Measurements from ENCODE around the gene CHST3. TPM values are rescaled to one million over a fixed set of nuclear protein-coding genes. Genes with fewer than 3 reads are reported as not detected.

CHST3 gene
- total and polyA plus RNA-seq, 8 donors, result 1.5 to 26.8 (median 10.8) TPM

GRCh38 chr10:72009425-72010081, 45.4 kb downstream of the CHST3 start:
- peak; percentile 54 to 91 for DNase-seq
- Histone ChIP-seq H3K36me3 (peaks cover 27 to 43% (median 37%) of the 10 kb centered on the region in 4 donors), H3K27me3 (no peaks in the 10 kb centered on the region), H3K4me1 (peaks cover 22 to 77% (median 41%) of the 10 kb centered on the region in 4 donors), H3K27ac (peak overlapping the region; percentile 21 to 92 (median 85)), H3K4me3 (no peak overlapping the region), H3K9me3 (no peaks in the 10 kb centered on the region)
- no peak for TF ChIP-seq CTCF (IDR thresholded peaks at IDR 0.05)
- peak; percentile 45 to 66 (median 60) for TF ChIP-seq POLR2AphosphoS5 (IDR thresholded peaks at IDR 0.05)
- no peak for TF ChIP-seq POLR2A (IDR thresholded peaks at IDR 0.05)
- peak; percentile 77 for TF ChIP-seq EP300 (IDR thresholded peaks at IDR 0.05)
- WGBS, 5 donors, result 46 to 64% (median 48%) methylated on average over 10 to 12 of the region's 12 CpGs
- intact Hi-C loops (cut with DNase I; ENCODE audit: low total_unique reads), result no loop called here

DNA sequence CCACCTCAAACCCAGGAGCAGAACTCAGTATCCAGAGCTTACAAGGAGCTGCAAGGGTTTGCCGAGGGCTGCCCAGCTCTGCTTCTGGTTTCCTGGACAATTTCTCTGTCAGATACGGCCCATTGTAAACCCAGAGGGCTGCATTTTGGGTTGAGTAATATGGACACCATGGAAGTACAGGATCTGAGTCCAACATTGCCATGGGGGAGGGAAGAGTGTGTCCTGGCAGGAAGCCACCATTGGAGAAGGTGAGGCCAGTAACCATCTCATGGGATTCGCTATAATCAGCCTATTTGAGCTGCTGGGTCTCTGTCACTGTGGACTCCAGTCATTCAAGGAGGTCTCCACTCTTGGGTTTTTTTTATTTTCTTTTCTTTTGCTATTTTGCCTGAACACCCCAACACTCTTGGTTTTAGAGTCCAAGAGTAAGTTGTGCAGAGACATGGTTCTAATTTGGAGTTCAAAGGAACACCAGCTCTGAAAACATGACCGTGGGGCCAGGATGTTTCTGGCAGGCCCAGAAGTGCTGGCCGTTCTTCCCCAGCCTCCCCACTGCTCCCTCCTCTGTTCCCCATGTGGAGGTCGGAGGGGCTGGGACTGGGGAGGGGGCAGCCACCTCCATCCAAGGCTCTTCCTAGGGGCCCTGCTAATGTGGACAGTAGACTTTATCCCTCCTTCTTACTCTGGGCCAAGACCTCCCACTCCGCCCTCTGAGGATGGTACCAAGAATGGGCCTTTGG, 46.2 kb downstream of the CHST3 start:
- Histone ChIP-seq H3K36me3 (peaks cover 27 to 42% (median 34%) of the 10 kb centered on the region in 4 donors), H3K4me3 (no peak overlapping the region), H3K27ac (peak overlapping the region; percentile 21 to 92 (median 85)), H3K9me3 (no peaks in the 10 kb centered on the region), H3K27me3 (no peaks in the 10 kb centered on the region), H3K4me1 (peaks cover 22 to 84% (median 44%) of the 10 kb centered on the region in 4 donors)
- no peak for TF ChIP-seq EP300 (IDR thresholded peaks at IDR 0.05)
- TF ChIP-seq POLR2AphosphoS5 (IDR thresholded peaks at IDR 0.05), result no peak
- TF ChIP-seq POLR2A (IDR thresholded peaks at IDR 0.05), result no peak
- no peak for TF ChIP-seq CTCF (IDR thresholded peaks at IDR 0.05)
- intact Hi-C loops (cut with DNase I; ENCODE audit: low total_unique reads), result no loop called here
- DNase-seq, result no peak
- 70 to 91% (median 86%) methylated on average over 7 of the region's 7 CpGs for WGBS, 5 donors

DNA sequence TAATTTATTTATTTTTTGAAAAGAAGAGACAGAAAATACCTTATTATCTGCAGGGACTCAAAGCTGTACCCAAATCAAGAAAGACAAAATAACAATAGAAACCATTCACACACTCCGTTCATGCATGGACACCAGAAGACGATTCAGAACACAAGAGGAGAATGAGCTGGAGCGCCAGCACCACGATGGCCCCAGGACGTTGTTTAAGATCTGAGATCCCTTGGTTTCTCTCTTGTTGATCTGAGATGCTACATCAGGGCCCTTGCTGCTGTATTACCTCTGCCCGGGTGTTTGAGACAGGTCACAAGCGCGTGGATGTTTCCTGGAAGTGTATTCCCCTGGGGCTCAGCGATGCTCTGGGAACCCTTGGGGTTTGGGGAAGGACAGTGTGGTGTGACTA, 46.8 kb downstream of the CHST3 start:
- peak overlapping the region in 4 of 5 donors; percentile 79 to 92 (median 87) for H3K27ac ChIP-seq
- 92 to 98% (median 95%) methylated on average over 9 of the region's 9 CpGs for WGBS, 5 donors
- H3K9me3 ChIP-seq, result no peaks in the 10 kb centered on the region
- no peak overlapping the region for H3K4me3 ChIP-seq
- peaks cover 22 to 87% (median 45%) of the 10 kb centered on the region in 4 donors for H3K4me1 ChIP-seq
- intact Hi-C loops (cut with DNase I; ENCODE audit: low total_unique reads), result no loop called here
- H3K27me3 ChIP-seq, result no peaks in the 10 kb centered on the region
- DNase-seq, result no peak
- peaks cover 24 to 36% (median 31%) of the 10 kb centered on the region in 4 donors for H3K36me3 ChIP-seq
- no peak for TF ChIP-seq EP300 (IDR thresholded peaks at IDR 0.05)
- TF ChIP-seq POLR2A (IDR thresholded peaks at IDR 0.05), result no peak
- TF ChIP-seq CTCF (IDR thresholded peaks at IDR 0.05), result no peak
- no peak for TF ChIP-seq POLR2AphosphoS5 (IDR thresholded peaks at IDR 0.05)

DNA sequence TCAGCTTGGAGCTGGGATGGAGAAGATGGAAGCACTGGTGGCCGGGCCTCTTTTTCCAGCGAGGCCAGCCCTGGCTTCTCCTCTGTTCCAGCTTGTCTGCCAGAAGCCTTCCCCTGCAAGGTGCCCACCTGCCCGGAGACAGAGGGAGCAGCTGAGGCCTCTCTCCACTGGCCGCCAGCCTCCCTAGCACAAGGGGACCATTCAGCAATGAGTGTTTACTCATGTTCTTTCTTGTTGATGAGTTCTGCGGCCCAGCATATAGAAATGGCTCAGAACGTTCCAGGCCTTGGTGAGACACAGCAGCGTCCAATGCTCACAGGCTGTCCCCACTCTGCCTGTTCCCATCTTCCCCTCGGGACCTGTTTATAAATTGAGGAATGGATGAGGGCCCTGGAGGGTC, 47.3 kb downstream of the CHST3 start:
- peak overlapping the region in 4 of 5 donors; percentile 79 to 92 (median 87) for H3K27ac ChIP-seq
- no peaks in the 10 kb centered on the region for H3K9me3 ChIP-seq
- no peaks in the 10 kb centered on the region for H3K27me3 ChIP-seq
- TF ChIP-seq EP300 (IDR thresholded peaks at IDR 0.05), result no peak
- no peak overlapping the region for H3K4me3 ChIP-seq
- intact Hi-C loops (cut with DNase I; ENCODE audit: low total_unique reads), result no loop called here
- 85 to 96% (median 91%) methylated on average over 6 to 8 of the region's 8 CpGs for WGBS, 5 donors
- H3K4me1 ChIP-seq, result peaks cover 22 to 87% (median 46%) of the 10 kb centered on the region in 4 donors
- no peak for DNase-seq
- H3K36me3 ChIP-seq, result peaks cover 19 to 32% (median 26%) of the 10 kb centered on the region in 4 donors
